GM13977 (cell line): Measurements from ENCODE around the gene NPAS3.

ENCODE experiments used
- DNase-seq: peaks from one replicate; pipeline ENCODE4 v3.0.0; 2012; ENCODE audit warnings: low spot score
- in situ Hi-C: fragments of 300-500 bp; cut with MboI; formaldehyde crosslinking; loops from one replicate; pipeline ENCODE4 v1.12.0; 2022; ENCODE audit warnings: low sequenced_read_pairs, low pct_unique_long_range_greater_than_20kb, mixed read lengths, inconsistent platforms; ENCODE audit not compliant: unreplicated experiment
- TF ChIP-seq, protein P1 (sequence below): IDR thresholded peaks from 2 replicates; pipeline ENCODE4 v1.5.1; 2012; ENCODE audit warnings: mild to moderate bottlenecking, control low read depth; ENCODE audit not compliant: insufficient read depth; ENCODE audit errors: extremely low read depth, missing control alignments

Gene NPAS3

DNA sequence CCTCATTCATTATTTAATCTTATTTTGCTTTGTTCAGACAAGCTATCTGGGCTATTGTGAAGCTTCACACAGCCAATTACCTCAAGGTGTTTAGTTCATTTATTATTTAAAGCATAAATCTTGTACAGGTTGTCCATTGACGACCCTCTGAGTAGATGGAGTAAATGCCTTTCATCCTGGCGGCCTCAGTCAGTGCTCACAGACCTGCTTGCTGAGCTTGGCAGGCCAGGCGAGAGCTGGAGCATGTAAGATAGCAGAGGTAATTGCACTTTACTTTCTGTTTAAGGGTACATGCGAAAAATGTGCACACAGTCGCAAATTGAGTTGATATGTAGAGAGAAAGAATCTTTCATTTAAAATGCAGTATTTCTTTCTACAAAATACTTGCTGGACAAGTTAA, 224.4 kb downstream of the NPAS3 start:
- no peak for DNase-seq
- in situ Hi-C loops: no loop called here
- TF ChIP-seq, protein P1, sequence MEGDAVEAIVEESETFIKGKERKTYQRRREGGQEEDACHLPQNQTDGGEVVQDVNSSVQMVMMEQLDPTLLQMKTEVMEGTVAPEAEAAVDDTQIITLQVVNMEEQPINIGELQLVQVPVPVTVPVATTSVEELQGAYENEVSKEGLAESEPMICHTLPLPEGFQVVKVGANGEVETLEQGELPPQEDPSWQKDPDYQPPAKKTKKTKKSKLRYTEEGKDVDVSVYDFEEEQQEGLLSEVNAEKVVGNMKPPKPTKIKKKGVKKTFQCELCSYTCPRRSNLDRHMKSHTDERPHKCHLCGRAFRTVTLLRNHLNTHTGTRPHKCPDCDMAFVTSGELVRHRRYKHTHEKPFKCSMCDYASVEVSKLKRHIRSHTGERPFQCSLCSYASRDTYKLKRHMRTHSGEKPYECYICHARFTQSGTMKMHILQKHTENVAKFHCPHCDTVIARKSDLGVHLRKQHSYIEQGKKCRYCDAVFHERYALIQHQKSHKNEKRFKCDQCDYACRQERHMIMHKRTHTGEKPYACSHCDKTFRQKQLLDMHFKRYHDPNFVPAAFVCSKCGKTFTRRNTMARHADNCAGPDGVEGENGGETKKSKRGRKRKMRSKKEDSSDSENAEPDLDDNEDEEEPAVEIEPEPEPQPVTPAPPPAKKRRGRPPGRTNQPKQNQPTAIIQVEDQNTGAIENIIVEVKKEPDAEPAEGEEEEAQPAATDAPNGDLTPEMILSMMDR: no peak

DNA sequence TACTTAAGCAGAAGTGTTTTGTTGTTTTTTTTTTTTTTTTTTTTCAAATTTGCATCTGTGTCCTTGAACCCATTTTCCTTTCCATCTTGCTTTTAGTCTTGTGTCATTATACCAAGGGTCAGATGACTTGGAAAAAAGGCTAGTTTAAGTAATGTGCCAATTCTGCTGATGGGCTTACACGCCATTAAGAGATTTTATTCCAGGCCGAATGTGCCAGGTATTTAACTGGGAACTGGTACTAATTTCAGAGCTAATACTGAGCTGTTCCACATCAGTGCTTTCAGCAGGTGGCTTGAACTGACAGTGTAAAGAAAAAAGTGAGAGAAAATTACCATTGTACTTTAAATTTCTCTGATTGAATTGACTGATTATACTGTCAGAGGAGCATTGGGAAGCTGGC, 224.9 kb downstream of the NPAS3 start:
- in situ Hi-C loops: no loop called here
- TF ChIP-seq, protein P1: no peak
- DNase-seq: no peak

DNA sequence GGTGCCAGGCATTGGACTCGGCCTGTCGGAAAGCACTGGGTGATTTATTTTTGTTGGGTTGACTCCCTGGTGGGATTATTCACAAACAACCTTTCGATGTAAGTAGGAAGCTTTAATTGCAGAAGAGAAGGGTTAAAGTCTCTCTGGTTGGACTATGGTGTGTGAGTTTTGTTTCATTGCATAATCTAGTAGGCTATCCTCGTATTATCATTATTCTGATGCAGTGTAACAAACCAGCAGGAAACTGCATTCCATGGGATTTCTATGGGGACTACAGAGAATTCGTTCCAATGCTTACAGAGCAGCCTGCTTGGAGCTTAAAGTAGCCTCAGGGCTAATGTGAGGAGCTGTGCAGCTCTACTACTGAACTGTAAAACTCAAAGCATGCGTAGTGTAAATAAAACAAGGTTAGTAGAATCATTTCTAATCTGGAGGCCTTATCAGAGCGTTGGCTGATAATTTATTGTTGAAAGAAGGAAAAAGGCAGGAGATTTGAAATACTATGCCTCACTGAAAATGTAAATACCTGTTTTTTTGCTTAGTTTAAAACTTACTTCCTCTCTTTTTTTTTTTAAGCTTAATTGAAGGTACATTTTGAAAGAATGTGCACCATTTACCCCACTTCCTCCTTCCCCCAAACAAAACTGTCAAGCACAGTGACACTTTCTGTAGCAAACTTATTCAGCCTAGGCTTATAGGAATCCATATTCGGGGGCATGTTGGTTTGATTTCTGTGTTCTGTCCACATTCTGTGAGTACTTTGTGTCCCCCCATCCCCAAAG, 226.7 kb downstream of the NPAS3 start:
- in situ Hi-C loops: no loop called here
- TF ChIP-seq, protein P1: no peak
- no peak for DNase-seq

DNA sequence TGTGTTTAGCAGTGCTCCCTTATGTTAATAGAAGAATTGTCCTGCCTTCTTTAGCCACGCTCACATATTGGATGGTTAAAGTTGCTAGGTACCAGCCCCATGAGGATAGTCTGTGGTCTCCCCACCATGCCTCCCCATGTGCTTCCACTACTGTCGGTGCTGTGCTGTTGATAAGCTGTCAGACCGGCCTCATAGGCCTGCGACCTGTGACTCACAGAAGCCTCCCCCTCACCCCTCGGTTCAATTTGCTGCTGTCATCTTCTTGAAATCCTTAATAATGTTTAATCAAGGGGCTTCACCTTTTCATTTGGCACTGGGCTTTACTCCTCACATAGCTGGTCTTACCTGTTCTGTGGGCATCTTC, 227.2 kb downstream of the NPAS3 start:
- in situ Hi-C loops: no loop called here
- TF ChIP-seq, protein P1: no peak
- no peak for DNase-seq

DNA sequence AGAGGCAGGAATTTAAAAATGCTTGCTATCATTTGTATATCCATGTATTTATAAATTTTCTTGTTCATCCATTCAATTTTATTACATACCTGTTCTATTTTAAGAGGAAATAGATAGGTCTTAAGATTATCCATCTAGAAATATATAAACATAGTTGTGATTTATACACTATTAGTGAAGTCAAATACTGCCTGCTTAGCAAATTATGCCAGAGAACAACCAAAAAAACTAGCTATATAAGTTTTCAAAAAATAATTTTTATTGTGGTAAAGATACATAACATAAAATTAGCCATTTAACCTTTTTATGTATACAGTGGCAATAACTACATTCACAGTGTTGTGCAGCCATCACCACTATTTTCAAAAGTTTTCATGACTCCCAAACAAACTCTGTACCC, 237.3 kb downstream of the NPAS3 start:
- TF ChIP-seq, protein P1: no peak
- no peak for DNase-seq
- in situ Hi-C loops: no loop called here

DNA sequence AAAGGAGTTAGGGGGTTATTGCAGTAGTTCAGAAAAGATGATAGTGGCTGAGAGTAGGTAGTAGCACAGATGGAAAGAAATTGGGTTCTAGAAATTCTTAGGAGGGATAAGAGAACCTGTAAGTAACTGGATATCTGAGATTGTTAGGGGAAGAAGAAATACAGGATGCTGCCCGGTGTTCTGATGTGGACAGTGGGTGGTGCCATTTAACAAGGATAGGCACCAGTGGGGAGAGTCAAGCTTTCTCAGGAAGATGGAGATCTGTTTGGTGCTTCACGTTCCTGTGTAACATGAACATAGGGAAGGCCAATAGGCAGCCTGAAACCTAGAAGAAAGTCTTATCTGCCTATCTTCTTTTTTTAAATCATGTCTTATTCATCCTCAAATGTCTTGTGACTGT, 245.9 kb downstream of the NPAS3 start:
- in situ Hi-C loops: no loop called here
- TF ChIP-seq, protein P1: no peak
- DNase-seq: no peak
